Stomach (tissue), 4 donors: ENCODE data around the gene EXOC1L.

Source experiments
- POLR2A ChIP-seq, 4 donors: fragments of 450-650 bp; IDR thresholded peaks; one replicate each; pipeline ENCODE4 v1.6.1; 2016; ENCODE audit warnings: antibody characterized with exemption in 4 of 4, control low read depth in 2 of 4, mild to moderate bottlenecking in 1 of 4, moderate library complexity in 1 of 4
- TF ChIP-seq, protein P1 (sequence below), 7 experiments: fragments of 450-650 bp in 4 of 7; fragments of 200-600 bp in 3 of 7; sonication (generic) in 3 of 7; IDR thresholded peaks; one replicate each; pipeline ENCODE4 v1.5.1; 2016 to 2019; ENCODE audit warnings: antibody characterized with exemption in 7 of 7, control low read depth in 2 of 7, mild to moderate bottlenecking in 1 of 7

DNA sequence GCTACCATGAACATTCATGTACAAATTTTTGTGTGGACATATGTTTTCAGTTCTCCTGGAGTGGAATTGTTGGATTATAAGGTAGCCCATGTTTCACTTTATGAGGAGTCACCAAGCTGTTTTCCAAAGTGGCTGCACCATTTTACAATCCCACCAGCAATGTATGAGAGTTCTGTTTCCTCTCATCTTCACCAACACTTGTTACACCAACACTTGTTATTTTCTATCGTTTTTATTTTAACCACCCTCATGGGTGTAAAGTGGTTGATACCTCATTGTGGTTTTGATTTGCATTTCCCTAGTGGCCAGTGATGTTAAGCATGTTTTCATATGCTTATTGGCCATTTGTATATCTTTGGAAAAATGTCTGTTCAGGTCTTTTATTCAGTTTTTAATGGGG, 38.0 kb downstream of the EXOC1L start:
- TF ChIP-seq, protein P1, sequence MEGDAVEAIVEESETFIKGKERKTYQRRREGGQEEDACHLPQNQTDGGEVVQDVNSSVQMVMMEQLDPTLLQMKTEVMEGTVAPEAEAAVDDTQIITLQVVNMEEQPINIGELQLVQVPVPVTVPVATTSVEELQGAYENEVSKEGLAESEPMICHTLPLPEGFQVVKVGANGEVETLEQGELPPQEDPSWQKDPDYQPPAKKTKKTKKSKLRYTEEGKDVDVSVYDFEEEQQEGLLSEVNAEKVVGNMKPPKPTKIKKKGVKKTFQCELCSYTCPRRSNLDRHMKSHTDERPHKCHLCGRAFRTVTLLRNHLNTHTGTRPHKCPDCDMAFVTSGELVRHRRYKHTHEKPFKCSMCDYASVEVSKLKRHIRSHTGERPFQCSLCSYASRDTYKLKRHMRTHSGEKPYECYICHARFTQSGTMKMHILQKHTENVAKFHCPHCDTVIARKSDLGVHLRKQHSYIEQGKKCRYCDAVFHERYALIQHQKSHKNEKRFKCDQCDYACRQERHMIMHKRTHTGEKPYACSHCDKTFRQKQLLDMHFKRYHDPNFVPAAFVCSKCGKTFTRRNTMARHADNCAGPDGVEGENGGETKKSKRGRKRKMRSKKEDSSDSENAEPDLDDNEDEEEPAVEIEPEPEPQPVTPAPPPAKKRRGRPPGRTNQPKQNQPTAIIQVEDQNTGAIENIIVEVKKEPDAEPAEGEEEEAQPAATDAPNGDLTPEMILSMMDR (IDR thresholded peaks at IDR 0.05), result no peak
- no peak for TF ChIP-seq POLR2A (IDR thresholded peaks at IDR 0.05)
